Stimulated activated CD8-positive, alpha-beta memory T cell treated with anti-CD3 and anti-CD28 coated beads, Interleukin-7, amount 100 ng/mL, for 24 hours (primary cell): ENCODE measurements around the gene VWA5A.

Experiments
- DNase-seq: peaks from one replicate; pipeline ENCODE4 v3.0.0-alpha.2; 2020; ENCODE audit warnings: low read depth

Gene VWA5A

GRCh38 chr11:124170801-124171586, 55.7 kb downstream of the VWA5A start:
- no peak for DNase-seq

DNA sequence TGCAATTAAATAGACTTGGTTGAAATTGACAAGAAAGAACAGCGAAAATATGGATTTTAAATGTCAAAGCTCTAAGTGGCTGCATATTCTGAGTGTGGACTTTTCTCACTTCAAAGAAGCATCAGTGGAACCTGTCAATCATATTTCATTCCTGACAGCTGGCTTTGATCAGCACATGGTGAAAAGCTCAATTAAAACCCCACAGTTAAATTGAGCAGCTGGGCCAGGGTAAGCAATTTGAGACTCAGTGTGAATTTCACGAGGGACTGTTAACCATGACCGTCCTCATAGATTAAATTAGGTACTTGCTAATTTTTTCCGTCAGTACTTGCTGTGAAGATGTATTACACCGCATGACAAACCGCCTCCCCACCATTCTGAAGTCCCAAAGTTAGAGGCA, 56.9 kb downstream of the VWA5A start:
- DNase-seq, result no peak

DNA sequence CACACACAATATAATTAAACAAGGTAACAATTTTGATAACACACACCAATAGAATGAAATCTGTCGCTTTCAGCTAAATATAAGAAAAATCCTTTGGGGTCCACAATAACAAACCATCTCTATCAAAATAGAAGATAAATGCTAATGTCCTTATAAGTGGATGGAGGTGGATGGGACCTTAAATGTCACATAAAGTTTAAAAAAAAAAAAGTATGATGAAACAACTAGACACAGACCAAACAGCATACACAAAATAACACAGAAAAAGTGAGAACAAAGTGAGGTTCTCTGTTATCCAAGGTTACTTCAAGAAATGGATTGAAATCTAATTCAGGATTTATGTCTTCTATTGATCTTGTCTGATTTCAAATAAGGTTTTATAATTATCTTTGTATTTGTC, 57.3 kb downstream of the VWA5A start:
- no peak for DNase-seq

- DNase-seq, result no peak
Measured at GRCh38 chr11:124174001-124174583, 58.8 kb downstream of the VWA5A start.

GRCh38 chr11:124176925-124177715, 61.9 kb downstream of the VWA5A start:
- no peak for DNase-seq

GRCh38 chr11:124179310-124179709, 64.1 kb downstream of the VWA5A start:
- DNase-seq, result no peak

DNA sequence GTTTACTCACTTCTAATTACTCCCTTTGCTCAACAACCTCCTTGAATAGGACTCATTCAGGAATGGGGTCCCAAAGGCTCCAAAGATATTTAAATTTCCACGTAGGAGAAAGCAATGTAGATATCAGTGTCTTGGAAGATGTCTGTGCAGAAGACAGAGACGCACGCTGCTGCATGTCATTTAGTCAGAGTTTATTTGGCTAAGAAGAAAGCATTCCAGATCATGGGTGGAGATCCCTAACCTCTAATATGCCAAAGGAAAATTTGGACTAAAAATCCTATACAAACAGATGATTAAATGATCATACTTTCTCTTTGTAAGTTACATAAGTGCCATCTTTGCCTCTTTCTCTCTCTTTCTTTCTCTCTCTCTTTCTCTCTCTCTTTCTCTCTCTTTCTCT, 67.8 kb downstream of the VWA5A start, which contains the start of gene OR10D3:
Gene OR10D3 (plus strand): TSS at position 278 of the 400 bp plus-strand sequence. CDS start 1,925 bp downstream, outside the sequence.
- no peak for DNase-seq

- DNase-seq, result no peak
Measured at GRCh38 chr11:124190298-124191139, 75.3 kb downstream of the VWA5A start.

- no peak for DNase-seq
Measured at GRCh38 chr11:124193221-124194010, 78.2 kb downstream of the VWA5A start.

GRCh38 chr11:124194293-124195188, 79.3 kb downstream of the VWA5A start:
- no peak for DNase-seq

- peak; percentile 9 for DNase-seq
Measured at GRCh38 chr11:124195189-124195734, 80.0 kb downstream of the VWA5A start.
